ENCODE measurements around the gene ETFA.

The ETFA gene

DNA sequence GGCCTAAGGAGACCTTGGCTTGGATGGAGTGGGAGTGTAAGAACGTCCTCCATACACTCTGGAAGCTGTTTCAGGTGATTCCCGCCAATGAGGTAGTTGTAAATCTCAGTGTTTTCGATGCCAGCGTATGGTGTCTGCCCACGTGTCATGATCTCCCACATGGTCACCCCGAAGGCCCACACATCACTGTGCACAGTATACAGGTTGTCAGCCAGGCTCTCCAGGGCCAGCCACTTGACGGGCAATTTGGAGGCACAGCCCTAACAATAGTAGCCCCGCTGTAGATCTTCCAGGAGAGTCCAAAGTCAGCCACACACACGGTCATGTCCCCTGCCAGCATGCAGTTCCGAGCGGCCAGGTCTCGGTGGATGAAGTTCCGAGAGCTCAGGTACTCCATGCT, 51.9 kb downstream of the ETFA start:
- DNase-seq (ENCODE audit: extremely low spot score) = no peak

DNA sequence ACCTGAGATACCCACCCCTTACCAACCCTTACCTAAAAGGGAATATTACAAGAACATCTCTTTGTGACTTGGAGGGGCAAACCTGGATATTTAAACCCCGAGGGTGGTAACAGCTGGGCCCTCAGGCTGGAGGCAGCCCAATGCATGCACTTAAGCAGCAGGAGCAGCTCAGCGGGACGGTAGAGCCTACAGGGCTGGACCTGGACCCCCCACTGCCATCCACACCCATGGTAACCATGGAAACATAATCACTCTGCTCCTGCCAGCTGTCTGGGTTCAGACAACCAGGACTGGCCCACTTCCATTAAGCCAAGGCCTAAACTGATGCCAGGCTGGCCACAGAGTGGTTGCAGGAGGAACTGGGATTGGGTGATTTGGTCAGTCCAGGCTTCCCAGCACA, 52.8 kb downstream of the ETFA start:
- no peak for DNase-seq (ENCODE audit: extremely low spot score)
- TF ChIP-seq, protein P1, sequence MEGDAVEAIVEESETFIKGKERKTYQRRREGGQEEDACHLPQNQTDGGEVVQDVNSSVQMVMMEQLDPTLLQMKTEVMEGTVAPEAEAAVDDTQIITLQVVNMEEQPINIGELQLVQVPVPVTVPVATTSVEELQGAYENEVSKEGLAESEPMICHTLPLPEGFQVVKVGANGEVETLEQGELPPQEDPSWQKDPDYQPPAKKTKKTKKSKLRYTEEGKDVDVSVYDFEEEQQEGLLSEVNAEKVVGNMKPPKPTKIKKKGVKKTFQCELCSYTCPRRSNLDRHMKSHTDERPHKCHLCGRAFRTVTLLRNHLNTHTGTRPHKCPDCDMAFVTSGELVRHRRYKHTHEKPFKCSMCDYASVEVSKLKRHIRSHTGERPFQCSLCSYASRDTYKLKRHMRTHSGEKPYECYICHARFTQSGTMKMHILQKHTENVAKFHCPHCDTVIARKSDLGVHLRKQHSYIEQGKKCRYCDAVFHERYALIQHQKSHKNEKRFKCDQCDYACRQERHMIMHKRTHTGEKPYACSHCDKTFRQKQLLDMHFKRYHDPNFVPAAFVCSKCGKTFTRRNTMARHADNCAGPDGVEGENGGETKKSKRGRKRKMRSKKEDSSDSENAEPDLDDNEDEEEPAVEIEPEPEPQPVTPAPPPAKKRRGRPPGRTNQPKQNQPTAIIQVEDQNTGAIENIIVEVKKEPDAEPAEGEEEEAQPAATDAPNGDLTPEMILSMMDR (IDR thresholded peaks at IDR 0.05; ENCODE audit: control extremely low read depth, extremely low read depth, low read depth, missing control alignments) = no peak
- ChIA-PET CTCF (no interaction called here), POLR2A (no interaction called here)

More for the DNA sequence above, 51.9 kb downstream of the ETFA start:
- TF ChIP-seq, protein P1 (IDR thresholded peaks at IDR 0.05; ENCODE audit: control extremely low read depth, extremely low read depth, low read depth, missing control alignments) = no peak
- CTCF ChIA-PET = no interaction called here
- POLR2A ChIA-PET = no interaction called here

DNA sequence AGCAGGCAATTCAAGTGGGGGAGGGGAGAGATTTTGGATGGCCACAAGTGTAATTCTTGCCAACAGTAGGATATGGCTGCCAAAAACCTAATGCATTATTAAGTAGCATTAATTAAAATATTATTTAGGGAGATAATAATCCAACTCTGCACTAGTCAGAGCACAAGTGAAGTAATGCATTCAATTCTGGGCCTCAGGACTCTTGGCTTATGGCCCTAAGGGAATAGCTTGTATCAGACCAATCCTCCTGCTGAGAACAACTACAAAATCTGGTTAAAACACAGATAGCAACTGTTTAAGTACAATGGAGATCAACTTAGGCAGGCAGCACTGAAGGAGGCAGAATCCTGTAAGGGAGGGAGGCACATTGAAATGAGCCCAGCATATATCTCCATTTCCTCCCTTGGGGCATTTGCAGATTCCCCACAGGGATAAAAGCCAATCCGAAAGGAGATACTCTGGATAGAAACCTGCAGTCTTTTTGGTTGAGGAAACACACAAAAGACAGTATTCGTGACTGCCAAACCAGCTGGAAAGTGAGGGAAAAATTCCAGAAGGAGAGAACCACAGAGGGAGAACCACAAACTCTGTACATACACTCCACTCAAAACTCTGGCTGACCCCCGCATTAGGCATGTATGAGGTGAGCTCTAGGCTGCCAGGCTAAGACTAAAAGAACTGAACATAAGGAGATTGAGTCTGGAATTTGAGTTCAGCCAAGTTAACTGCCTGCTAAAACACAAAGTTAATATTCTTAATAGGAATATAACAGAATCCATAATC, 57.4 kb downstream of the ETFA start:
- ChIA-PET CTCF (interaction anchor here (1.0 to 1.5 kb wide), 2 partner anchors 8 to 33 kb away, joined by 3 read pairs; no protein-coding TSS in a partner anchor), POLR2A (no interaction called here)
- TF ChIP-seq, protein P1 (IDR thresholded peaks at IDR 0.05; ENCODE audit: control extremely low read depth, extremely low read depth, low read depth, missing control alignments) = no peak
- DNase-seq (ENCODE audit: extremely low spot score) = no peak

DNA sequence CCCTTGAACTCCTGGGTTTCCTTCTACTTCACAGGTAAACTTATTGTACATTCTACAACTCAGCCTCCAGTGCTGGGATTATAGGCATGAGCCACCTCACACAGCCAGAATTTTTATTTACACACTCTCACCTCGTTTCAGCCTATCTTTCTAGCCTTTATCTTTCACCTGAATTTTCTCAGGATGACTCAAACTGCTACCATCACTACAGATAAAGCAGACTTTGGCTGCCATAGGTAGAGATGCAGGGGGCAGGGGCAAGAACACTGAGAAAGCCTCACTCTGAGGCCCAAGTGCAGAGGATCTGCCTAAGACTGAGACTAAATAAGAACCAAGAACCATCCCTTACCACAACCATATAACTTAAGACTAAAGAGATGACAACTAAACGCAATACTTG, 59.0 kb downstream of the ETFA start:
- ChIA-PET POLR2A (no interaction called here), CTCF (interaction anchor here (1.0 kb wide), 1 partner anchor 17 kb away, joined by 4 read pairs; no protein-coding TSS in a partner anchor)
- DNase-seq (ENCODE audit: extremely low spot score) = no peak
- TF ChIP-seq, protein P1 (IDR thresholded peaks at IDR 0.05; ENCODE audit: control extremely low read depth, extremely low read depth, low read depth, missing control alignments) = no peak

DNA sequence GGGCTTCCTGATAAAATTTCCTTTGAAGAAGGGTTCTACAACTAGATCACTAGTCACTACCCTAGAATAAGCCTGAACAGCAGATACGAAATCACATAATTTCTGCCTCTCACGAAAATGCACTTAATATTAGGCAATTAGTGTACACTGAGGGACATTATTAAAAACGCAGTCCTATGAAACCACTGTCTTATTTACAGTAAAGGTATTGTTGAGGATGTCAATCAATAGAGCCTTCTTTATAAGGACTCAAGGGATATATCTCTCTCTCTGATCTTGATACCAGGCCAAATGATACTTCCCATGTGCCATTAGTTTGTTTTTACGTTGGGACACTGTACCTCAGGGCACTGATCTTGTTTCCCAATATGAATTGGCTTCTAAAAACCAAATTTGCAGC, 59.6 kb downstream of the ETFA start:
- CTCF ChIA-PET = interaction anchor here (1.5 kb wide), 1 partner anchor 13 kb away, joined by 4 read pairs; no protein-coding TSS in a partner anchor
- TF ChIP-seq, protein P1 (IDR thresholded peaks at IDR 0.05; ENCODE audit: control extremely low read depth, extremely low read depth, low read depth, missing control alignments) = no peak
- POLR2A ChIA-PET = no interaction called here
- no peak for DNase-seq (ENCODE audit: extremely low spot score)

DNA sequence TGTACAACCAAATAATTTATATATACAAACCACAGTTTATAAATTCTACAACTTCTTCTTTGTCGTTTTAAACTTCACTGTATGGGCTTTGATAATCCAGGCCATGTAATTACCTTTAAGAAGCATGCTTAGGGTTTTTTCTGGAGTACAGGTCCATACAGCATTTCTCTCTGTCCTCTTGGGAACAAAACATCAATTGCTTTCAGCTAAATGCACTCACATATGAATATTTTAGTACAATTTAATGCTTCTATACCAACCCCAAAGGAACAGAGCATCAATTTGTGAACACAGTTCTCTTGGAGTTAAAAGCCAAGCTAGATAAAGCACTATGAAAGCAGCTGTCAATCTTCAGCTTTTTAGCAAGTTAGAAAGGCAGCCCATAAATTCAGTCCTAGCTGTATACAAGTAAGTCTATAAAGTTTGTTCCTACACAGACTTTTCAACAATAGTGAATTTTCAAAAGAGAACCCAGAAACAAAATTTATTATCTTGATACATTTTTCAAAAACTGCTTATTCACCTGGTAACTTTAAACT, 66.1 kb downstream of the ETFA start:
- POLR2A ChIA-PET = no interaction called here
- no peak for DNase-seq (ENCODE audit: extremely low spot score)
- CTCF ChIA-PET = interaction anchor here (1.1 to 1.9 kb wide), 5 partner anchors 8 to 21 kb away, joined by 3 to 5 read pairs (median 3); no protein-coding TSS in a partner anchor
- TF ChIP-seq, protein P1 (IDR thresholded peaks at IDR 0.05; ENCODE audit: control extremely low read depth, extremely low read depth, low read depth, missing control alignments) = no peak
